GM13976 (cell line): ENCODE measurements around the gene GXYLT2.
A peak's percentile ranks its signal among the peaks of the same experiment; 100 is the strongest.
"Not testable (repeated sequence)": the region's sequence is repeated elsewhere in the genome, so short reads cannot be mapped to it uniquely, and the experiment has no call there.

Experiments
- DNase-seq: peaks from one replicate; pipeline ENCODE4 v3.0.0; 2012; ENCODE audit warnings: low spot score
- in situ Hi-C: fragments of 300-500 bp; cut with MboI; formaldehyde crosslinking; loops from one replicate; pipeline ENCODE4 v1.12.0; 2022; ENCODE audit warnings: low sequenced_read_pairs, mixed read lengths, inconsistent platforms; ENCODE audit not compliant: unreplicated experiment
- TF ChIP-seq, protein P1 (sequence below): IDR thresholded peaks from 2 replicates; pipeline ENCODE4 v1.5.1; 2012; ENCODE audit warnings: borderline replicate concordance, mild to moderate bottlenecking; ENCODE audit not compliant: insufficient read depth; ENCODE audit errors: extremely low read depth, missing control alignments, control extremely low read depth

GXYLT2 gene

DNA sequence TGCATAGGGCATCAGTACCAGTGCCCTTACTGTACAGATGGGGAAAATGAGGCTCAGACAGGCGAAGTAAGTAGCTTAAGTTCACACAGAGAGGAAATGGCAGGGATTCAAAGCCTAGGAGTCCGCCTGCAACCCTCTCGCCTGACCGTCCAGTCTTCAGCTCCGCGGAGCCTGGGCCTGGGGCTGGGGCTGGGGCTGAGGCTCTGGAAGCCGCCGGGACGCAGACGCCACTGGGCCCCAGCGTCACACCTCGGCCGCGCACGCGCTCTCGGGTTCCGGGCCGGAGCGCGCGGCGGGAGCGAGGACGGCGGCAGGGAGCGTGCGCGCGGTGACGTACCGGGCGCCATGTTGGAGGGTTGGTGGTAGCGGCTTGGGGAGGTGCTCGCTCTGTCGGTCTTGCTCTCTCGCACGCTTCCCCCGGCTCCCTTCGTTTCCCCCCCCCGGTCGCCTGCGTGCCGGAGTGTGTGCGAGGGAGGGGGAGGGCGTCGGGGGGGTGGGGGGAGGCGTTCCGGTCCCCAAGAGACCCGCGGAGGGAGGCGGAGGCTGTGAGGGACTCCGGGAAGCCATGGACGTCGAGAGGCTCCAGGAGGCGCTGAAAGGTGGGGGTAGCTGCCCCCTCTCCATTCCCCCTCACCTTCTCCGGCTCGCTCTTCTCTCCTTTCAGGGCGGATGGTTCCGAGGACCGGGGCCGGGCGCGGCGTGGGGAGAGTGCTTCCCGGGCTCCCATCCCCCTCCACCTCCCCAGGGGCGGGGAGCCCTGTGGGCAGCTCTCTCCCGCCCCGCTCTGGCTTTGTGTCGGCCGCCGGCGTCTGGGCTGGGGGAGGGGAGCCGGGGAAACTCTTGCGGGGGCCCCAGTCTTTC is 108.9 kb downstream of the GXYLT2 start, which contains the start of gene PPP4R2:
Gene PPP4R2, plus strand, starts transcription at position 339 of the 861 bp plus-strand sequence. Its CDS starts 227 bp downstream, at position 566.
- peak; percentile 92 for DNase-seq
- TF ChIP-seq, protein P1, sequence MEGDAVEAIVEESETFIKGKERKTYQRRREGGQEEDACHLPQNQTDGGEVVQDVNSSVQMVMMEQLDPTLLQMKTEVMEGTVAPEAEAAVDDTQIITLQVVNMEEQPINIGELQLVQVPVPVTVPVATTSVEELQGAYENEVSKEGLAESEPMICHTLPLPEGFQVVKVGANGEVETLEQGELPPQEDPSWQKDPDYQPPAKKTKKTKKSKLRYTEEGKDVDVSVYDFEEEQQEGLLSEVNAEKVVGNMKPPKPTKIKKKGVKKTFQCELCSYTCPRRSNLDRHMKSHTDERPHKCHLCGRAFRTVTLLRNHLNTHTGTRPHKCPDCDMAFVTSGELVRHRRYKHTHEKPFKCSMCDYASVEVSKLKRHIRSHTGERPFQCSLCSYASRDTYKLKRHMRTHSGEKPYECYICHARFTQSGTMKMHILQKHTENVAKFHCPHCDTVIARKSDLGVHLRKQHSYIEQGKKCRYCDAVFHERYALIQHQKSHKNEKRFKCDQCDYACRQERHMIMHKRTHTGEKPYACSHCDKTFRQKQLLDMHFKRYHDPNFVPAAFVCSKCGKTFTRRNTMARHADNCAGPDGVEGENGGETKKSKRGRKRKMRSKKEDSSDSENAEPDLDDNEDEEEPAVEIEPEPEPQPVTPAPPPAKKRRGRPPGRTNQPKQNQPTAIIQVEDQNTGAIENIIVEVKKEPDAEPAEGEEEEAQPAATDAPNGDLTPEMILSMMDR, result no peak
- in situ Hi-C loops, result no loop called here

DNA sequence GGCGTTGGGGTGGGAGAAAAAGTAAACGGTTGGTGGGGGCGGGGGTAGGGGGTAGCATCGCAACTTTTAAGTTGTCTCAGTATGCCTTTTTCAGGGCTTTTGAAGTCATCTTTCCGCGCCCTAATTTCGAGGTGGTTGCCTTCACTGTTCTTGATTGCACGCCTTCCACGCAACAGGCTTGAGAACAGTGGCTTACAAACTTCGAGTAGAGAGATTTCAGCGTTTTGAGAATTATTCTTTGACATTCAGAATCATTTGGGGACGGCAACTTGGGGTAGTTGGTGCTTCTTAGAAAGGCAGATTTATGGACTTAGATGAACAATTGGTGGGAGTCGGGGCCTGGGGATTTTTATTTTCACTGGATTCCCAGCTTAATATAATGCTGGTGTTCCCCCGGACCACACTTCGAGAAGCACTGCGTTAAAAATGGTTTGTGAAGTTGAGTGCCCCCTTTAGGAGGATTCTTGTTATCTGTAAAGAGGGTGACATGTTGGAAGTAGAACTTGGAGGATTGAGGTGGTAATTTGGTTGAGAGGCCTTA is 109.6 kb downstream of the GXYLT2 start:
- peak; percentile 61 for DNase-seq
- in situ Hi-C loops, result no loop called here
- TF ChIP-seq, protein P1, result peak; percentile 47

DNA sequence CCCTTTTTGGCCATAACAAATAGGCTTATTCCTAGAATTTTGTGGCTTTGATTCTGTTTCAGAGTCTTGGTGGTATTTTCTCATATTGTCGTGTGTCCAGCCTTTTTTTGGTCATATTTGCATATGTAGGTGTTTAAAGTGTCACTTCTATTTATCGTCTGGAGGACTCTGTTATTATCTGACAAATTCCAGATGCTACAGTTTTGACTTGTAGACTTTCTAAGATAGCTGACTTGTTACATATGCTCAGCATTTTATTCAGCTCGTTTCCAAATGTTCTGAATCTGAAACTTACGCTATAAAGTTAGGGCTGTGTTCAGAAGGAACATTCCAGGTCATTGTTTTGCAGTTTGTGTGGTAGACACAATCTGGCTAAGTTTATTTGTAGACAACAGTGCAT is 110.6 kb downstream of the GXYLT2 start:
- TF ChIP-seq, protein P1, result no peak
- in situ Hi-C loops, result no loop called here

DNA sequence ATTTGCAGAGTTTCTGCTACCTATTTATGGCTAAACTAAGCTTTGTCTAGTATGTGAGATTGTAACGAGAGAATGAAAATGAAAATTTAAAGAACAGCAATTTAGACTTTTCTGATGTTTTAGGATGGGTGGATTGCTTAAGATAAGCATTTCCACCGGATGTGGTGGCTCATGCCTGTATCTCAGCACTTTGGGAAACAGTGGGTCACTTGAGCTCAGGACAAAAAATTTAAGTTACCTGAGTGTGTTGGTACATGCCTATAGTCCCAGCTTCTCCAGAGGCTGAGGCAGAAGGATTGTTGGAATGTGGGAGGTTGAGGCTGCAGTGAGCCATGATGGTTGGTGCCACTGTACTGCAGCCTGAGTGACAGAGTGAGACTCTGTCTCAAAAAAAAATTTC is 112.1 kb downstream of the GXYLT2 start:
- in situ Hi-C loops, result no loop called here
- TF ChIP-seq, protein P1, result no peak
- no peak for DNase-seq

More for the DNA sequence above, 110.6 kb downstream of the GXYLT2 start:
- DNase-seq, result no peak

DNA sequence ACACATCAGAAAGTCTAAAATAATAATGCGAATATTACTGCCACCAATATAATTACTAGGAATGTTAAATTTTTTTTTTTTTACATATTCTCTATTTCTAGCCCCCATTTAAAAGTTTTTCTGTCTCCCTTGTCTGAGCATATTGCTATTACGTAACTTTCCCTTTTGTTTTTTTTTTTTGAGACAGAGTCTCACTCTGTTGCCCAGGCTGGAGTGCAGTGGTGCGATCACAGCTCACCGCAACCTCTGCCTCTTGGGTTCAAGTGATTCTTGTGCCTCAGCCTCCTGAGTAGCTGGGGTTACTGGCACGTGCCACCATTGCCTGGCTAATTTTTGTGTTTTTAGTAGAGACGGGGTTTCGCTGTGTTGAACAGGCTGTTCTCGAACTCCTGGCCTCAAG is 115.2 kb downstream of the GXYLT2 start:
- in situ Hi-C loops, DNase-seq: not testable (repeated sequence)

DNA sequence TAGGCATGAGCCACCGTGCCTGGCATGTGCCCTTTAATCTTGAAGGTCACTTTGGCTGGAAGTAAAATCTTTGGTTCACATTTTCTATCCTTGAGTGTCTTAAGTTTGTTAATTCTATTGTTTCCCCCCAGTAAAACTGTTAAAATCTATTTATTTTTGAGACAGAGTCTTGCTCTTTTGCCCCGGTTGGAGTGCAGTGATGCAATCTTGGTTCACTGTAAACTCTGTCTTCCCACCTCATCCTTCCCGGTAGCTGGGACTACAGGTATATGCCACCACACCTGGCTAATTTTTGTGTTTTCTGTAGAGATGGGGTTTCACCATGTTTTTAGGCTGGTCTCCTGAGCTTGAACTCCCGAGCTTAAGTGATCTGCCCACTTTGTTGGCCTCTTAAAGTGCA is 116.5 kb downstream of the GXYLT2 start:
- TF ChIP-seq, protein P1, result no peak
- no peak for DNase-seq
- in situ Hi-C loops, result no loop called here
